ENCODE measurements around the gene MAJIN. TPM values are rescaled to one million over a fixed set of nuclear protein-coding genes. Genes with fewer than 3 reads are reported as not detected.

Gene MAJIN
- total and polyA plus RNA-seq, 11 donors, result not detected

DNA sequence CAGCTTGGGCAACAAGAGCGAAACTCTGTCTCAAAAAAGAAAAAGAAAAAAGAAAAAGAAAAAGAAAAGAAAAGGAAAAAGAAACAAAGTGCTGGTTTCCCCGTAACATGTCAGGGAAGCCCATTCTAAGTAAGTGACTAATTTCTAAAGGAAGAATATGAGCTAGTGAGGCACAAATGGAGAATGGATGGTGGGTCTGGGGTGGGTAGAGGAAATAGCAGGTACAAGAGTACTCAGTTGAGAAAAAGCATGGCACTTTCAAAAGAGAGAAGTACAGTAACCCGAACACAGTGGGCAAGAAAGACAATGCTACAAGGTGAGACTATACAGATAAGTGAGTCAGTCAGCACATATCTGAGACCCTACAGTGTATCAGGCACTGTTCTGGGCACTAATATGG is 4.5 kb downstream of the MAJIN start:
- Histone ChIP-seq H3K27ac (no peak overlapping the region), H3K4me3 (no peak overlapping the region), H3K9me3 (no peaks in the 10 kb centered on the region), H3K27me3 (no peaks in the 10 kb centered on the region), H3K36me3 (no peaks in the 10 kb centered on the region), H3K4me1 (peaks cover 0 to 11% (median 9%) of the 10 kb centered on the region in 12 donors)
- 91 to 94% (median 93%) methylated on average over 3 of the region's 3 CpGs for WGBS, 4 donors
- intact Hi-C loops (cut with DNase I), result no loop called here
- no peak for TF ChIP-seq POLR2A (IDR thresholded peaks at IDR 0.05)
- TF ChIP-seq, protein P1, sequence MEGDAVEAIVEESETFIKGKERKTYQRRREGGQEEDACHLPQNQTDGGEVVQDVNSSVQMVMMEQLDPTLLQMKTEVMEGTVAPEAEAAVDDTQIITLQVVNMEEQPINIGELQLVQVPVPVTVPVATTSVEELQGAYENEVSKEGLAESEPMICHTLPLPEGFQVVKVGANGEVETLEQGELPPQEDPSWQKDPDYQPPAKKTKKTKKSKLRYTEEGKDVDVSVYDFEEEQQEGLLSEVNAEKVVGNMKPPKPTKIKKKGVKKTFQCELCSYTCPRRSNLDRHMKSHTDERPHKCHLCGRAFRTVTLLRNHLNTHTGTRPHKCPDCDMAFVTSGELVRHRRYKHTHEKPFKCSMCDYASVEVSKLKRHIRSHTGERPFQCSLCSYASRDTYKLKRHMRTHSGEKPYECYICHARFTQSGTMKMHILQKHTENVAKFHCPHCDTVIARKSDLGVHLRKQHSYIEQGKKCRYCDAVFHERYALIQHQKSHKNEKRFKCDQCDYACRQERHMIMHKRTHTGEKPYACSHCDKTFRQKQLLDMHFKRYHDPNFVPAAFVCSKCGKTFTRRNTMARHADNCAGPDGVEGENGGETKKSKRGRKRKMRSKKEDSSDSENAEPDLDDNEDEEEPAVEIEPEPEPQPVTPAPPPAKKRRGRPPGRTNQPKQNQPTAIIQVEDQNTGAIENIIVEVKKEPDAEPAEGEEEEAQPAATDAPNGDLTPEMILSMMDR (IDR thresholded peaks at IDR 0.05), result no peak
- DNase-seq, result no peak
- no peak for ATAC-seq

DNA sequence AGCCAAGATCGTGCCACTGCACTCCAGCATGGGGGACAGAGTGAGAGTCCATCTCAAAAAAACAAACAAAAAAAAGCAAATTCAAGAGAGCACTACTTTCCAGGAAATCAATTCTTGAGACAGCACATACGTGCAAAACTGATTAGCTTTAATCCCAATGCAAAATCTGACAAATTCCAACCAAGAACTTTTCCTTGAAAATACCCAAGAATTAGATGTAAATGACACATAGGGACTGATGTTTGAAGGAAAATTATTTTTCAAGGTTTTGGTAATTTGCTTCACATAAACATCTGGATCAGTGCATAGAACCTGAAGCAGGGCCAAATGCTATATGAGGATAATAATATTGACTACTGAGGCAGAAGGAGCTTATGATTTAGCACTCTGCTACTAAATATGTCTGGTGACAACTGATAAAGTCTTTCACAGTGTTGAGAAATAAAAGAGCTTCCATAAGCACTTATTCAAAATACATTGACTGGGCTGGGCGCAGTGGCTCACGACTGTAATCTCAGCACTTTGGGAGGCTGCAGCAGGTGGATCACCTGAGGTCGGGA is 8.8 kb downstream of the MAJIN start:
- ATAC-seq (no peak), DNase-seq (no peak)
- H3K27ac ChIP-seq, result no peak overlapping the region
- TF ChIP-seq POLR2A (IDR thresholded peaks at IDR 0.05), result no peak
- TF ChIP-seq, protein P1 (IDR thresholded peaks at IDR 0.05), result no peak
- no peak overlapping the region for H3K4me3 ChIP-seq
- H3K27me3 ChIP-seq, result peaks cover 0 to 3% (median 0%) of the 10 kb centered on the region in 9 donors
- intact Hi-C loops (cut with DNase I), result no loop called here
- H3K4me1 ChIP-seq, result no peaks in the 10 kb centered on the region
- 80 to 91% (median 82%) methylated on average over 5 of the region's 5 CpGs for WGBS, 4 donors
- no peaks in the 10 kb centered on the region for H3K9me3 ChIP-seq
- H3K36me3 ChIP-seq, result no peaks in the 10 kb centered on the region

DNA sequence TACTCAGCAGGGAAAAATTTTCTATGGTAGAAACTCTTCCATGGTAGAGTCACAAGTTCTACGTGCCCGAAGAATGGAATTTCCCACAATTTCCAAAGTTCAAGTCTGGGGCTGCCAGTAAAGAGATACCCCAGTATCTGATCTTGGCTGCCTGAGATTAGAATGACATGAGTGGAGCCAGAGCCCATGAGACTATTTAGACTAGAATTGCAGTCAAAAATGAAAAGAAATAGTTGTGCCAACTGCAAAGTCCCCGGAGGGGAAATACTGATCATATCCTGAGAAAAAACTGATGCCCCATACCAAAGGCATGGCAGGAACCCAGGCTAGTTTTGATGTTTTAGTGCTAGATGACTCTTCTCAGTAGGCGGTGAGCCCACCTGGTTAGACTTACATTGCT is 11.2 kb downstream of the MAJIN start:
- H3K9me3 ChIP-seq, result no peaks in the 10 kb centered on the region
- WGBS, 4 donors, result 48 to 57% (median 57%) methylated on average over 4 of the region's 4 CpGs
- peaks cover 0 to 3% (median 0%) of the 10 kb centered on the region in 9 donors for H3K27me3 ChIP-seq
- ATAC-seq (no peak), DNase-seq (no peak)
- no peak overlapping the region for H3K4me3 ChIP-seq
- H3K27ac ChIP-seq, result no peak overlapping the region
- intact Hi-C loops (cut with DNase I), result no loop called here
- TF ChIP-seq, protein P1 (IDR thresholded peaks at IDR 0.05), result no peak
- no peak for TF ChIP-seq POLR2A (IDR thresholded peaks at IDR 0.05)
- H3K4me1 ChIP-seq, result no peaks in the 10 kb centered on the region
- no peaks in the 10 kb centered on the region for H3K36me3 ChIP-seq

DNA sequence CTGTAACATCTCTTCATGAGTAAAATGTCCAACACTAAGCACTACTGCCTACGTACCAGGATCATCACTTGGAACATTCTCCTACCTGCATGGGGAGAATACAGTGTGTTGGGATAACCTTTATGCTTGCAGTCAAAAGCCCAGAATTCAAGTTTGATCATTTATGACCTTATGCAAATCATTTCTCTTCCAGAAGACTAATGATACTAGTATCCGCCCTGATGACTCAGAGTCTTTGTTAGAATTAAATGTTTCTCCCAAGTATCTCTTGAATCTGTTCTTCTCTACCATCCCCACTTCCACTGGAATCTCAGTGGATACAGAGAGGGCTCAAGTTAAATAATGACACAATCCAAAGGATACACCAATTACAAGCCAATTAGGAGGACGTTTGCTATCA is 12.4 kb downstream of the MAJIN start:
- DNase-seq (no peak), ATAC-seq (no peak)
- TF ChIP-seq, protein P1 (IDR thresholded peaks at IDR 0.05), result no peak
- no peak for TF ChIP-seq POLR2A (IDR thresholded peaks at IDR 0.05)
- H3K27ac ChIP-seq, result no peak overlapping the region
- no peak overlapping the region for H3K4me3 ChIP-seq
- H3K9me3 ChIP-seq, result no peaks in the 10 kb centered on the region
- no peaks in the 10 kb centered on the region for H3K36me3 ChIP-seq
- intact Hi-C loops (cut with DNase I), result loop anchor here in 2 of 10 donors (5.0 kb wide), 1 partner anchor 38 kb away; the partner anchor contains the start of gene BATF2 (in 2 of the 2)
- H3K27me3 ChIP-seq, result peaks cover 0 to 3% (median 0%) of the 10 kb centered on the region in 9 donors
- 68 to 74% (median 70%) methylated on average over 3 of the region's 3 CpGs for WGBS, 4 donors
- H3K4me1 ChIP-seq, result no peaks in the 10 kb centered on the region

Measured in heart left ventricle (tissue), 16 donors.